GM21526 (cell line): Measurements from ENCODE around the gene SLC6A19.

Source experiments
- ATAC-seq: cut with Tn5 transposase; IDR thresholded peaks from one replicate; pipeline ENCODE4 v1.9.1; 2021; ENCODE audit warnings: moderate library complexity; ENCODE audit not compliant: unreplicated experiment, low FRiP score

SLC6A19 gene

GRCh38 chr5:1179383-1179715 lies 22.0 kb upstream of the SLC6A19 start:
- ATAC-seq, result no peak

DNA sequence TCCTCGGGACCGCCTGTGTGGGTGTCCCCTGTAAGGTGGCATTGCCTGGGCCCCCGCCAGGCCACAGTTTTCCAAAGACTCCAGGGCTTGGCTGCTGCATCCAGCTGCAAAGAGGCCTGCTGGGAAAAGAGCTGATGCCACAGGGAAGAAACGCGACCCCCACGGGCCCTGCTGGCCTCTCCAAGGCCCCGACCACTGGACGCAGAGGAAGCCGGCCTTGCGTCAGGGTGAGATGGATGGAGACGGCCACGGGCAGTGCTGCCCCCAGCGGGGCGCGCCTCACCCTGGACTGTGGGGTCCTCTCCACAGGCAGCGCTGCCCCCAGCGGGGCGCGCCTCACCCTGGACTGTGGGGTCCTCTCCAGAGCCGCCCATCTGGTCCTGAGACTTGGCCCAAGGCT lies 21.3 kb upstream of the SLC6A19 start:
- no peak for ATAC-seq

GRCh38 chr5:1180841-1181271 lies 20.5 kb upstream of the SLC6A19 start:
- ATAC-seq, result no peak

GRCh38 chr5:1181451-1182359 lies 19.7 kb upstream of the SLC6A19 start:
- ATAC-seq, result no peak

DNA sequence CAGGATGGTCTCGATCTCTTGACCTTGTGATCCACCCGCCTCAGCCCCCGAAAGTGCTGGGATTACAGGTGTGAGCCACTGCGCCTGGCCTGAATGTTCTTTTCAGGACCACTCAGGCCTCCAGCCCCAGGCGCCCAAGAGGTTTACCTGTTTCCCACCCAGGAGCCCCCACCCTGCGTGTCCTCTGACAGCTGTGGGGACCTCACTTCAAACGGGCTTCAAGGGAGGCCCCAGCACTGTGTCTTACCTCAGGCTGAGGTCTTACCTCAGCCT lies 19.1 kb upstream of the SLC6A19 start:
- ATAC-seq, result no peak

- no peak for ATAC-seq
Observed at GRCh38 chr5:1182633-1183423, 18.6 kb upstream of the SLC6A19 start.

- ATAC-seq, result no peak
Observed at GRCh38 chr5:1183424-1184162, 17.8 kb upstream of the SLC6A19 start.

GRCh38 chr5:1184163-1184470 lies 17.3 kb upstream of the SLC6A19 start:
- ATAC-seq, result no peak

- ATAC-seq, result no peak
Observed at GRCh38 chr5:1184481-1184880, 16.9 kb upstream of the SLC6A19 start.

- ATAC-seq, result no peak
Observed at GRCh38 chr5:1185038-1185627, 16.3 kb upstream of the SLC6A19 start.

DNA sequence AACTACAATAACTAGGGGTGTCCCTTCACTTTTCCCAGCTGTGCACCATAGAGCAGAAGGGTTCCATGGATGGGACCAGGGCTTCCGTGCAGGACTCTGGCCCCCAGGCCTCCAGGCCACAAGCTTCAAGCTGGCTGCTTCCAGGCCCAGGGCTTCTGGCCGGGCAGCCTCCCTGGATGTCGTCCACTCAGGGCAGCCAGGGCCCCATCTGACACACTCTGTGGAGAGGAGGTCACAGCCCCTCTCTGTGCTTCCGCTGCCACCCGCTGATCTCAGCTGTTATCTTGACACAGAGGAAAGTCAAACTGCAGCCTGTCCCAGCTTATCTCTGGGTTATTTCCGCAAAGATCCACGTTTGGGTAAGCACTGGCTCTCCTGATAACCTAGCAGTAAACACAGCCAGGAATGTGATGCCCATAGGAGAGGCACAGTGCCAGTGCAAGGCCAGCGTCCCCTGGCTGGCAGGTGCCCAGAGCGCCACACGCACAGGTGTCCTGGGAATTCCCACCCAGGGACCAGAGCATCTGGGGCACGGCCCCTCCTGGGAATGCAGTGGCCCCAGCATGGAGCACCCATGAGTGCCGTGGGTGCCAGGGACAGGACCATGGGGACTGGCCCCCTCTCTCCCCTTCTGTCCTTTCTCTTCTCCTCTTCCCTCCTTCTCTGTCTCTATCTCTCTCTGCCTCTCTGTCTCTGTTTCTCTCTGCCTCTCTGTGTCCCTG lies 15.6 kb upstream of the SLC6A19 start:
- no peak for ATAC-seq

DNA sequence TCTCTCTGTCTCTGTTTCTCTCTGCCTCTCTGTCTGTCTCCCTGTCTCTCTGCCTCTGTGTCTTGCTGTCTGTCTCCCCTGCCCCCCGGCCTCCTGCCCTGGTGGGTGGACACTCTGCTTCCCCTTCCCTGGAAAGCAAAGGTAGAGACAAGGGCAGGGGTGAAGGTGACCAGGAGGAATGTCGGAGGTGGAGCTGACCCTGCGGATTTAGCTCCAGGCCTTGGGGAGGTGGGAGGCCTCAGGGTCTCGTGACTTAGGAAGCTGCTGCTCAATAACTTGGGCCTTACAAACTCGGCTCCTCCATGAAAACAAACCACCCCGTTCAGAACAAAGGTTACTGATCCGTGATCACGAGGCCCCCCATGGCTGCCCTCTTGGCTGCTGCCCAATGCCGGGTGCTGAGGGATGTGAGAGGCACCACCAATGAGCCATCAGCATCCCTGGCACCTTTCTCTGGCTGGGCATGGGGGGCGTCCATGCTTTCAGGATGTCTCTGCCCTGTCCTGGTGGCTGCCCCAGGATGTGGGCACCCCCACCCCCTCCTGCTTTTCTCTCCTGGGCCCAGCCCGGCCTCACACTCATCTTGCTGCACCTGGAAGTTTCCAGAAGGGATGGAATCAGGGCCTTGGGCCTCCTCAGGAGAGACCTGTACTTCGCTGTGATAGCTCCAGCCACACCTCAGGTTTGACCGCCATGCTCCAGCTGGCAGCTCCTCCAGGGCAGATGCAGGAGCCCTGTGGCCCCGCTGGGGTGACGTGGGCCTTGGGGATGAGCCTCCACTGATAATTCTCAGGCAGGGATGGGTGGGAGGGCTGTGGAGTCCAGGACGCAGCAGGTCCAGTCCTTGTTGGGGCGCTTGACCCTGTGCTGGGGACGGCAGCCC lies 14.8 kb upstream of the SLC6A19 start:
- ATAC-seq, result no peak

DNA sequence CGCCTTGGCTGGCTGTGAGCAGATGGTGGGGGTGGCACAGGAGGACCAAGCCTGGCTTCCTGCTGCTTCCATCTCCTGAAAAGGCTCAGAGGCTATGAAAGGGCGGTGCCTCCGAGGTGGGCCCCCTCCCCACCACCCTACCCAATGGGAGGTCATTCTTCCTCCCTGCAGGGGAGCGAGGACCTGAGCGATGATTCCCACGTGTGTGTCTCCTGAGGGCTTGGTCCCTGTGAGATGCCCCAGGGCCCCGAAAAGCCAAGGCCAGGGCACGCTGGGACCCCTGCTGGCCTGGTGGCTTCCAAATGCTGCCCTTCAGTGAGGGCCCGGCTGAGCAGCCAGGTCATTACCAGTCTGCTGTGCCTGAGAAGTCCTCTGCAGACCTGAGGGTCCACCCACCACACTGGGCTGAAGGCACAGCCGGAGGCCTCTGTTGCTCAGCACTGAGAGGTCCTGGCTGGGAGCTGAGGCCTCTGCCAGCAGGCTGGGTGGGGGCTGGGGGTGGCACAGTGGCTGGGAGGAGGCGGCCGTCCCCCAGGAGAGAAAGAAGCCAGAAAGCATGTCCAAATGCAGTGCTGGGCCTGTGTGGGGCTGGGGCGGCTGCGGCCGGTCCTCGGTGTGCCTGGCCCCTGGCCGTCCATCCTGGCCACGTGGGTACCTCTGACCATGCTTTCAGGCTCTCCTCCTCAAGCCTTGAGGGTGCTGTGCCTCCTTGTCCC lies 14.0 kb upstream of the SLC6A19 start:
- no peak for ATAC-seq

GRCh38 chr5:1187950-1188334 lies 13.5 kb upstream of the SLC6A19 start:
- ATAC-seq, result no peak

- ATAC-seq, result no peak
Observed at GRCh38 chr5:1188464-1188863, 12.9 kb upstream of the SLC6A19 start.

GRCh38 chr5:1189269-1189668 lies 12.1 kb upstream of the SLC6A19 start:
- ATAC-seq, result no peak

GRCh38 chr5:1190278-1190677 lies 11.1 kb upstream of the SLC6A19 start:
- no peak for ATAC-seq

GRCh38 chr5:1190837-1191239 lies 10.6 kb upstream of the SLC6A19 start:
- ATAC-seq, result no peak
